HepG2 (cell line): Measurements from ENCODE around the gene TTC5. TPM values are rescaled to one million over a fixed set of nuclear protein-coding genes. Genes with fewer than 3 reads are reported as not detected.

ENCODE experiments used
- ARID3A ChIP-seq: IDR thresholded peaks from 2 replicates; pipeline ENCODE4 v1.6.1; 2012; ENCODE audit warnings: low read depth, low read length, improper control_type of control experiment
- CREB1 ChIP-seq, 2 experiments: fragments of 450-650 bp in 1 of 2; IDR thresholded peaks; 2 replicates each; pipeline ENCODE4 v1.6.1; 2016 to 2017; ENCODE audit warnings: control low read depth in 1 of 2, mild to moderate bottlenecking in 1 of 2, missing compliant biosample characterization in 1 of 2, missing genetic modification characterization in 1 of 2
- ETV5 ChIP-seq: IDR thresholded peaks from 2 replicates; pipeline ENCODE4 v1.6.1; 2018; ENCODE audit warnings: missing biosample characterization, missing genetic modification reagents, inconsistent platforms, borderline replicate concordance
- HNF4A ChIP-seq: sonication (generic); formaldehyde crosslinking; IDR thresholded peaks from 2 replicates; pipeline ENCODE4 v1.4.0; 2020; ENCODE audit warnings: missing genetic modification reagents
- JARID2 ChIP-seq: sonication (generic); formaldehyde crosslinking; IDR thresholded peaks from 2 replicates; pipeline ENCODE4 v1.8.1; 2023; ENCODE audit warnings: missing genetic modification reagents, inconsistent platforms; ENCODE audit not compliant: insufficient replicate concordance
- KIAA2018 ChIP-seq: sonication (generic); formaldehyde crosslinking; IDR thresholded peaks from 2 replicates; pipeline ENCODE4 v1.5.0; 2020; ENCODE audit warnings: mild to moderate bottlenecking, missing genetic modification reagents, borderline replicate concordance
- MED1 ChIP-seq: sonication (generic); formaldehyde crosslinking; IDR thresholded peaks from 2 replicates; pipeline ENCODE4 v1.4.0; 2020; ENCODE audit warnings: missing genetic modification reagents
- MIER2 ChIP-seq: IDR thresholded peaks from 2 replicates; pipeline ENCODE4 v1.6.1; 2016; ENCODE audit warnings: missing biosample characterization, missing genetic modification reagents
- RERE ChIP-seq: IDR thresholded peaks from 2 replicates; pipeline ENCODE4 v1.6.1; 2016; ENCODE audit warnings: low read depth, missing genetic modification reagents, missing compliant biosample characterization
- SALL2 ChIP-seq: sonication (generic); formaldehyde crosslinking; IDR thresholded peaks from 2 replicates; pipeline ENCODE4 v1.8.1; 2023; ENCODE audit warnings: mild to moderate bottlenecking, missing genetic modification reagents, inconsistent platforms
- SP2 ChIP-seq: sonication (generic); formaldehyde crosslinking; IDR thresholded peaks from 2 replicates; pipeline ENCODE4 v1.5.1; 2020; ENCODE audit warnings: mild to moderate bottlenecking, missing genetic modification reagents
- ZNF275 ChIP-seq: sonication (generic); formaldehyde crosslinking; IDR thresholded peaks from 2 replicates; pipeline ENCODE4 v1.8.0; 2022; ENCODE audit warnings: missing genetic modification reagents, mild to moderate bottlenecking, inconsistent platforms, borderline replicate concordance
- ZNF780A ChIP-seq: sonication (generic); formaldehyde crosslinking; IDR thresholded peaks from 2 replicates; pipeline ENCODE4 v1.8.0; 2022; ENCODE audit warnings: mild to moderate bottlenecking, missing genetic modification reagents, moderate library complexity
- polyA plus RNA-seq, 8 experiments: library from polyadenylated mRNA; depleted of rRNA in 3 of 8; stranded (reverse) in 7 of 8; unstranded in 1 of 8; fragments of >200 nt; fragmentation: Illumina TruSeq in 4 of 8; extraction: Trizol in 4 of 8; gene quantifications; 2 replicates each; pipeline versions ENCODE4 v1.2.1 to v1.2.3, GENCODE V29; 2011 to 2016; ENCODE audit warnings: low read depth in 4 of 8, missing spikeins in 1 of 8, mixed read lengths in 1 of 8; ENCODE audit not compliant: insufficient read depth in 1 of 8
- total RNA-seq, 5 experiments: library from RNA; depleted of rRNA; stranded (reverse); fragments of >200 nt; fragmentation: Illumina TruSeq; extraction: Trizol; gene quantifications; 2 replicates each; pipeline ENCODE4 v1.2.3, GENCODE V29; 2016; ENCODE audit warnings: low read depth in 1 of 5

Gene TTC5
- total and polyA plus RNA-seq, 2 of the 13 experiments (the other 11 are each of a cell fraction or from before 2014, with no cell fraction given), result 8.7 to 28.5 TPM

GRCh38 chr14:20347747-20348146 lies 42.0 kb upstream of the TTC5 start (continued):
- TF ChIP-seq ZNF275 (CRISPR knock-in tag), result no peak
- TF ChIP-seq KIAA2018 (CRISPR knock-in tag), result no peak
- TF ChIP-seq MIER2 (CRISPR knock-in tag), result no peak
- peak; percentile 71; the same call in 1 of the 2 replicates for TF ChIP-seq ETV5 (CRISPR knock-in tag)
- no peak for TF ChIP-seq RERE (CRISPR knock-in tag)
- no peak for TF ChIP-seq SALL2 (CRISPR knock-in tag)
- 0 out of 2 replicates have a peak, but pooled peaks have one; percentile 29 for TF ChIP-seq CREB1 (IDR thresholded peaks at IDR 0.05)
- TF ChIP-seq CREB1 (CRISPR knock-in tag; IDR thresholded peaks at IDR 0.05), result no peak; the same call in 1 of the 2 replicates
- TF ChIP-seq SP2 (CRISPR knock-in tag), result no peak
- no peak for TF ChIP-seq ZNF780A (CRISPR knock-in tag)
- no peak for TF ChIP-seq JARID2
- TF ChIP-seq HNF4A, result peak; percentile 43
- TF ChIP-seq ARID3A, result peak; percentile 70; the same call in 1 of the 2 replicates
- peak; percentile 27; the same call in 1 of the 2 replicates for TF ChIP-seq MED1
